ENCODE data around the gene ZBTB2. TPM values are rescaled to one million over a fixed set of nuclear protein-coding genes. Genes with fewer than 3 reads are reported as not detected.

Gene ZBTB2
- total and polyA plus RNA-seq, 11 donors: 3.2 to 8.2 (median 5.0) TPM

- H3K36me3 ChIP-seq: peaks cover 0 to 97% (median 87%) of the 10 kb centered on the region in 9 donors
Observed at GRCh38 chr6:151425561-151425960, 34.2 kb upstream of the ZBTB2 start.

GRCh38 chr6:151422981-151423380, 31.6 kb upstream of the ZBTB2 start:
- no peak for ATAC-seq
- WGBS, 4 donors: 75 to 84% (median 77%) methylated on average over 4 of the region's 4 CpGs
- no peak overlapping the region for H3K27ac ChIP-seq
- H3K36me3 ChIP-seq: peaks cover 0 to 97% (median 75%) of the 10 kb centered on the region in 9 donors
- H3K9me3 ChIP-seq: no peaks in the 10 kb centered on the region
- H3K27me3 ChIP-seq: no peaks in the 10 kb centered on the region
- H3K4me3 ChIP-seq: no peak overlapping the region
- no peaks in the 10 kb centered on the region for H3K4me1 ChIP-seq
- TF ChIP-seq CTCF (IDR thresholded peaks at IDR 0.05): no peak
- no peak for TF ChIP-seq POLR2A (IDR thresholded peaks at IDR 0.05)
- intact Hi-C loops (cut with DNase I): no loop called here
- no peak for DNase-seq

More at GRCh38 chr6:151425561-151425960, 34.2 kb upstream of the ZBTB2 start:
- no peaks in the 10 kb centered on the region for H3K9me3 ChIP-seq
- intact Hi-C loops (cut with DNase I): no loop called here
- TF ChIP-seq CTCF (IDR thresholded peaks at IDR 0.05) (no peak), POLR2A (IDR thresholded peaks at IDR 0.05) (no peak)
- no peak for ATAC-seq
- no peak for DNase-seq
- H3K27ac ChIP-seq: no peak overlapping the region
- no peaks in the 10 kb centered on the region for H3K4me1 ChIP-seq
- H3K27me3 ChIP-seq: no peaks in the 10 kb centered on the region
- no peak overlapping the region for H3K4me3 ChIP-seq
- 91 to 95% (median 93%) methylated on average over 4 of the region's 4 CpGs for WGBS, 4 donors

- H3K27me3 ChIP-seq: no peaks in the 10 kb centered on the region
- 90 to 97% (median 93%) methylated on average over 1 of the region's 1 CpG for WGBS, 4 donors
- no peak for TF ChIP-seq POLR2A (IDR thresholded peaks at IDR 0.05)
- no peak for TF ChIP-seq CTCF (IDR thresholded peaks at IDR 0.05)
- peaks cover 0 to 4% (median 0%) of the 10 kb centered on the region in 12 donors for H3K4me1 ChIP-seq
- no peak overlapping the region for H3K4me3 ChIP-seq
- H3K27ac ChIP-seq: no peak overlapping the region
- H3K9me3 ChIP-seq: no peaks in the 10 kb centered on the region
- H3K36me3 ChIP-seq: peaks cover 0 to 99% (median 75%) of the 10 kb centered on the region in 9 donors
- intact Hi-C loops (cut with DNase I): no loop called here
- ATAC-seq (no peak), DNase-seq (no peak)
Observed at GRCh38 chr6:151417477-151417876, 26.1 kb upstream of the ZBTB2 start.

- Histone ChIP-seq H3K27ac (no peak overlapping the region), H3K9me3 (no peaks in the 10 kb centered on the region), H3K4me3 (no peak overlapping the region), H3K27me3 (no peaks in the 10 kb centered on the region), H3K36me3 (peaks cover 0 to 92% (median 60%) of the 10 kb centered on the region in 9 donors), H3K4me1 (peaks cover 0 to 4% (median 0%) of the 10 kb centered on the region in 12 donors)
- intact Hi-C loops (cut with DNase I): no loop called here
- no peak for DNase-seq
- WGBS, 4 donors: 94 to 99% (median 97%) methylated on average over 3 of the region's 3 CpGs
- no peak for ATAC-seq
- no peak for TF ChIP-seq POLR2A (IDR thresholded peaks at IDR 0.05)
- no peak for TF ChIP-seq CTCF (IDR thresholded peaks at IDR 0.05)
Observed at GRCh38 chr6:151414641-151415260, 23.4 kb upstream of the ZBTB2 start.

All from heart left ventricle (tissue), 16 donors.